Activated naive CD4-positive, alpha-beta T cell treated with anti-CD3 and anti-CD28 coated beads for 36 hours (primary cell): Measurements from ENCODE around the gene NUTM2E. TPM values are rescaled to one million over a fixed set of nuclear protein-coding genes. Genes with fewer than 3 reads are reported as not detected.
"Not testable (repeated sequence)": the region's sequence is repeated elsewhere in the genome, so short reads cannot be mapped to it uniquely, and the experiment has no call there.

Experiments
- CTCF ChIA-PET: fragments of 350-600 bp; sonication (Branson Sonifier 250); formaldehyde crosslinking; loops from one replicate; lab custom pipeline; 2021; ENCODE audit warnings: antibody characterized with exemption; lab: Charles Lee
- DNase-seq: peaks from one replicate; pipeline ENCODE4 v3.0.0-alpha.2; 2020
- H3K27ac Mint-ChIP-seq: one replicate; pipeline ENCODE4 v1.8.0; 2021; ENCODE audit warnings: mild to moderate bottlenecking, mixed read lengths
- H3K27me3 Mint-ChIP-seq: one replicate; pipeline ENCODE4 v1.8.0; 2021; ENCODE audit warnings: low read depth, mixed read lengths
- H3K36me3 Mint-ChIP-seq: one replicate; pipeline ENCODE4 v1.8.0; 2021; ENCODE audit warnings: low read depth, mixed read lengths
- H3K4me1 Mint-ChIP-seq: one replicate; pipeline ENCODE4 v1.8.0; 2021; ENCODE audit warnings: low read depth, mixed read lengths
- H3K4me3 Mint-ChIP-seq: one replicate; pipeline ENCODE4 v1.8.0; 2021; ENCODE audit warnings: mild to moderate bottlenecking, moderate library complexity, mixed read lengths
- H3K9me3 Mint-ChIP-seq: one replicate; pipeline ENCODE4 v1.8.0; 2021; ENCODE audit warnings: mixed read lengths
- intact Hi-C: fragments of 100-400 bp; cut with micrococcal nuclease; formaldehyde crosslinking; loops from one replicate; pipeline ENCODE4 v1.15.1; 2023
- total RNA-seq, 2 experiments: library from RNA; stranded (reverse); gene quantifications; one replicate each; pipeline ENCODE4 v1.2.3, GENCODE V29; 2021

The NUTM2E gene
- total RNA-seq, 2 experiments from 2014 or later = 0.07 TPM; not detected in 1

DNA sequence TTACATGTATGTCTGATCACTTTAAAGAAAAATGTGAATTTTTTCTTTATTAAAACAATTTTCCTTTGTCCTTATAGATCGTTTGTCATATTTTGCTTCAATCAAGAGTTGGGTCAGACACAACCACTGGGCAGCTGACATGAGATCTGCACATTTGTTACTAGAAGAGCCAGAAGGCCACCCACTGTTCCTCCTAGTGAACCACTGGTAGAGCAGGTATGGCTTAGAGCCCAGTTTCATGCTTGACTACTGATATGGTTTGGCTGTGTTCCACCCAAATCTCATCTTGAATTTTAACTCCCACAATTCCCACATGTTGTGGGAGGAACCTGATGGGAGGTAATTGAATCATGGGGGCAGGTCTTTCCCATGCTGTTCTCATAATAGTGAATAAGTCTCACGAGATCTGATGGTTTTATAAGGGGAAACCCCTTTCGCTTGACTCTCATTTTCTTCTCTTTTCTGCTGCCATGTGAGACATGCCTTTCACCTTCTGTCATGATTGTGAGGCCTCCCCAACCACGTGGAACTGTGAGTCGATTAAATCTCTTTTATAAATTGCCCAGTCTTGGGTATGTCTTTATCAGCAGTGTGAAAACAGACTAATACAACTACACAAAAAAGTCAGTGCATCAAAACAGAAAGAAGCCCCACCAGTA, 43.0 kb downstream of the NUTM2E start:
- H3K27me3 Mint-ChIP-seq, H3K4me1 Mint-ChIP-seq, CTCF ChIA-PET, H3K4me3 Mint-ChIP-seq, H3K36me3 Mint-ChIP-seq, H3K9me3 Mint-ChIP-seq, H3K27ac Mint-ChIP-seq, intact Hi-C loops: not testable (repeated sequence)
- DNase-seq = peak; percentile 49

DNA sequence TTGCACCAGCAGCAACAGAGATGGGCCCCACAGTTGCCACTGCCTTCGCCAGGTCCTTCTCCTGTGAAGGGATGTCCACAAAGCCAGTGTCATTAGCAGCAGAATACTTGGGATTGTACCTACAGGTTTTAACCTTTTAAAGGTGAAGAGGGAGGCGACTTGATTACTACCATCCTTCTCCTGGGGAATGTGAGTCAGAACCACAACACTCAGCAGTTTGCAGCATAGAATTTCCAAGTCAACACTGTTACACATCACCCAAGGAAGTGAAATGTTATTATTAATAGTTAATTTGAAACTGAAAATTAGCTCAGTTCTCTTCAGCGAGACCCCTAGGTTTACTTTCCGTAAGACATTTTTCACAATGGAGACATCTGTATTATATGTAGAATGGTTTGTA, 45.2 kb downstream of the NUTM2E start:
- H3K27ac Mint-ChIP-seq, H3K4me1 Mint-ChIP-seq, H3K27me3 Mint-ChIP-seq, DNase-seq, intact Hi-C loops, CTCF ChIA-PET, H3K36me3 Mint-ChIP-seq, H3K4me3 Mint-ChIP-seq, H3K9me3 Mint-ChIP-seq: not testable (repeated sequence)

Other genes with a start within 250 kb of the NUTM2E start
- gene SFTPA1, start 215.8 kb upstream of the NUTM2E start, total RNA-seq = not detected
- gene NUTM2B, start 123.5 kb upstream of the NUTM2E start, total RNA-seq = under 1 TPM; 0.19 to 0.49 TPM
- not detected for gene SFTPD, start 122.4 kb downstream of the NUTM2E start, total RNA-seq